Activated CD4-positive, CD25-positive, alpha-beta regulatory T cell (primary cell): ENCODE measurements around the gene ATP6V1F.
A peak's percentile ranks its signal among the peaks of the same experiment; 100 is the strongest.

Source experiments
- DNase-seq, 4 experiments: peaks; one replicate each; lab custom pipeline; 2025; lab: John Stamatoyannopoulos, UW

ATP6V1F gene

GRCh38 chr7:128869138-128869943 lies 6.7 kb downstream of the ATP6V1F start:
- peak in 1 of 4 experiments; percentile 15 for DNase-seq

GRCh38 chr7:128869944-128870285 lies 7.3 kb downstream of the ATP6V1F start:
- DNase-seq = no peak

- no peak for DNase-seq
Measured at GRCh38 chr7:128871050-128871449, 8.4 kb downstream of the ATP6V1F start.

GRCh38 chr7:128872394-128872824 lies 9.8 kb downstream of the ATP6V1F start:
- DNase-seq = no peak

- no peak for DNase-seq
Measured at GRCh38 chr7:128873234-128873633, 10.6 kb downstream of the ATP6V1F start.

- no peak for DNase-seq
Measured at GRCh38 chr7:128874140-128875031, 11.7 kb downstream of the ATP6V1F start.

GRCh38 chr7:128875523-128875948 lies 12.9 kb downstream of the ATP6V1F start:
- DNase-seq = no peak

GRCh38 chr7:128876127-128876526 lies 13.5 kb downstream of the ATP6V1F start:
- no peak for DNase-seq

GRCh38 chr7:128876586-128876977 lies 13.9 kb downstream of the ATP6V1F start:
- DNase-seq = no peak

GRCh38 chr7:128876978-128877755 lies 14.5 kb downstream of the ATP6V1F start:
- no peak for DNase-seq

GRCh38 chr7:128877756-128878120 lies 15.1 kb downstream of the ATP6V1F start:
- no peak for DNase-seq

- no peak for DNase-seq
Measured at GRCh38 chr7:128878226-128879105, 15.8 kb downstream of the ATP6V1F start.

- DNase-seq = no peak
Measured at GRCh38 chr7:128879461-128879938, 16.8 kb downstream of the ATP6V1F start.

GRCh38 chr7:128879939-128880746 lies 17.5 kb downstream of the ATP6V1F start:
- DNase-seq = no peak

- no peak for DNase-seq
Measured at GRCh38 chr7:128880791-128881457, 18.3 kb downstream of the ATP6V1F start.

- DNase-seq = no peak
Measured at GRCh38 chr7:128881458-128882125, 18.9 kb downstream of the ATP6V1F start.

- no peak for DNase-seq
Measured at GRCh38 chr7:128882134-128882533, 19.5 kb downstream of the ATP6V1F start.

GRCh38 chr7:128883622-128884448 lies 21.2 kb downstream of the ATP6V1F start:
- DNase-seq = peak; percentile 72 to 84 (median 76)
